GM19328 (cell line): Measurements from ENCODE around the gene TEDC1.

Source experiments
- ATAC-seq: cut with Tn5 transposase; IDR thresholded peaks from one replicate; pipeline ENCODE4 v1.9.1; 2021; ENCODE audit warnings: mild to moderate bottlenecking, moderate library complexity; ENCODE audit not compliant: unreplicated experiment

The TEDC1 gene

GRCh38 chr14:105473033-105473676, 17.9 kb upstream of the TEDC1 start:
- no peak for ATAC-seq

GRCh38 chr14:105473677-105474482, 17.2 kb upstream of the TEDC1 start:
- ATAC-seq: no peak

- ATAC-seq: no peak
Measured at GRCh38 chr14:105474483-105475268, 16.4 kb upstream of the TEDC1 start, which contains the start of gene CRIP2. CRIP2 (plus strand) TSS chr14:105474821; CDS start chr14:105474863, 42 bp downstream.

GRCh38 chr14:105475269-105476096, 15.6 kb upstream of the TEDC1 start:
- no peak for ATAC-seq

GRCh38 chr14:105476097-105476830, 14.8 kb upstream of the TEDC1 start:
- no peak for ATAC-seq

GRCh38 chr14:105476831-105477659, 14.0 kb upstream of the TEDC1 start:
- no peak for ATAC-seq

GRCh38 chr14:105477660-105478397, 13.2 kb upstream of the TEDC1 start:
- no peak for ATAC-seq

- no peak for ATAC-seq
Measured at GRCh38 chr14:105478398-105479251, 12.4 kb upstream of the TEDC1 start.

- no peak for ATAC-seq
Measured at GRCh38 chr14:105479431-105480158, 11.5 kb upstream of the TEDC1 start.

- no peak for ATAC-seq
Measured at GRCh38 chr14:105480199-105480746, 10.8 kb upstream of the TEDC1 start.

- no peak for ATAC-seq
Measured at GRCh38 chr14:105480807-105481801, 9.9 kb upstream of the TEDC1 start.

- ATAC-seq: no peak
Measured at GRCh38 chr14:105481886-105482457, 9.1 kb upstream of the TEDC1 start.

GRCh38 chr14:105482486-105483110, 8.4 kb upstream of the TEDC1 start:
- ATAC-seq: no peak

- ATAC-seq: no peak
Measured at GRCh38 chr14:105483300-105484068, 7.6 kb upstream of the TEDC1 start.
